ENCODE data around the gene UAP1L1.
"Not testable (repeated sequence)": the region's sequence is repeated elsewhere in the genome, so short reads cannot be mapped to it uniquely, and the experiment has no call there.

Gene UAP1L1

GRCh38 chr9:137057545-137057944 is 19.8 kb upstream of the UAP1L1 start:
- no peak for DNase-seq

GRCh38 chr9:137058521-137059234 is 18.6 kb upstream of the UAP1L1 start:
- DNase-seq, result no peak

GRCh38 chr9:137062384-137062783 is 14.9 kb upstream of the UAP1L1 start:
- DNase-seq, result no peak

GRCh38 chr9:137062798-137063197 is 14.5 kb upstream of the UAP1L1 start:
- DNase-seq, result not testable (repeated sequence)

- DNase-seq, result no peak
These were observed 13.8 kb upstream of the UAP1L1 start for GRCh38 chr9:137063311-137064026.

GRCh38 chr9:137064027-137064879 is 13.1 kb upstream of the UAP1L1 start:
- peak; percentile 55 for DNase-seq

GRCh38 chr9:137064880-137065164 is 12.5 kb upstream of the UAP1L1 start:
- no peak for DNase-seq

GRCh38 chr9:137065336-137065967 is 11.9 kb upstream of the UAP1L1 start:
- DNase-seq, result no peak

GRCh38 chr9:137066096-137066861 is 11.0 kb upstream of the UAP1L1 start:
- DNase-seq, result no peak

GRCh38 chr9:137067860-137068538 is 9.3 kb upstream of the UAP1L1 start:
- peak; percentile 93 for DNase-seq

GRCh38 chr9:137068539-137069507 is 8.5 kb upstream of the UAP1L1 start:
- DNase-seq, result no peak

GRCh38 chr9:137069508-137070091 is 7.7 kb upstream of the UAP1L1 start:
- DNase-seq, result no peak

- peak; percentile 90 for DNase-seq
These were observed 7.0 kb upstream of the UAP1L1 start, which contains the start of gene SAPCD2 for GRCh38 chr9:137070201-137070905. TSS of gene SAPCD2 (minus strand) at chr9:137070557. CDS start at chr9:137070460, 97 bp downstream.

- no peak for DNase-seq
These were observed 6.4 kb upstream of the UAP1L1 start for GRCh38 chr9:137070906-137071275.

GRCh38 chr9:137071282-137071681 is 6.0 kb upstream of the UAP1L1 start:
- no peak for DNase-seq

GRCh38 chr9:137073992-137074399 is 3.3 kb upstream of the UAP1L1 start:
- no peak for DNase-seq

- DNase-seq, result no peak
These were observed 2.6 kb upstream of the UAP1L1 start for GRCh38 chr9:137074657-137075274.

- no peak for DNase-seq
These were observed 2.0 kb upstream of the UAP1L1 start for GRCh38 chr9:137075275-137075775.

- no peak for DNase-seq
These were observed 694 bp upstream of the UAP1L1 start for GRCh38 chr9:137076636-137077009.
